ENCODE results near the gene PON3.

GRCh38 chr7:95368235-95368634 lies 27.9 kb downstream of the PON3 start:
- TF ChIP-seq, protein P1, sequence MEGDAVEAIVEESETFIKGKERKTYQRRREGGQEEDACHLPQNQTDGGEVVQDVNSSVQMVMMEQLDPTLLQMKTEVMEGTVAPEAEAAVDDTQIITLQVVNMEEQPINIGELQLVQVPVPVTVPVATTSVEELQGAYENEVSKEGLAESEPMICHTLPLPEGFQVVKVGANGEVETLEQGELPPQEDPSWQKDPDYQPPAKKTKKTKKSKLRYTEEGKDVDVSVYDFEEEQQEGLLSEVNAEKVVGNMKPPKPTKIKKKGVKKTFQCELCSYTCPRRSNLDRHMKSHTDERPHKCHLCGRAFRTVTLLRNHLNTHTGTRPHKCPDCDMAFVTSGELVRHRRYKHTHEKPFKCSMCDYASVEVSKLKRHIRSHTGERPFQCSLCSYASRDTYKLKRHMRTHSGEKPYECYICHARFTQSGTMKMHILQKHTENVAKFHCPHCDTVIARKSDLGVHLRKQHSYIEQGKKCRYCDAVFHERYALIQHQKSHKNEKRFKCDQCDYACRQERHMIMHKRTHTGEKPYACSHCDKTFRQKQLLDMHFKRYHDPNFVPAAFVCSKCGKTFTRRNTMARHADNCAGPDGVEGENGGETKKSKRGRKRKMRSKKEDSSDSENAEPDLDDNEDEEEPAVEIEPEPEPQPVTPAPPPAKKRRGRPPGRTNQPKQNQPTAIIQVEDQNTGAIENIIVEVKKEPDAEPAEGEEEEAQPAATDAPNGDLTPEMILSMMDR (conservative IDR thresholded peaks at IDR 0.05; ENCODE audit: low read length) = no peak
- no peak for TF ChIP-seq EZH2phosphoT487 (IDR thresholded peaks at IDR 0.05; ENCODE audit: borderline replicate concordance, low read depth, low read length)

Measured in OCI-LY7 (cell line).